Tongue (tissue), 2 donors: Measurements from ENCODE around the gene HOXC5. TPM values are rescaled to one million over a fixed set of nuclear protein-coding genes. Genes with fewer than 3 reads are reported as not detected.
"Not testable (repeated sequence)": the region's sequence is repeated elsewhere in the genome, so short reads cannot be mapped to it uniquely, and the experiment has no call there.

Experiments
- DNase-seq: peaks from one replicate; pipeline ENCODE4 v3.0.0-alpha.2; 2015
- total RNA-seq: library from RNA; depleted of rRNA; stranded (reverse); fragments of >200 nt; gene quantifications from one replicate; pipeline ENCODE4 v1.2.3, GENCODE V29; 2014

HOXC5 gene
- total RNA-seq, 1 donor from 2014 or later = not detected

DNA sequence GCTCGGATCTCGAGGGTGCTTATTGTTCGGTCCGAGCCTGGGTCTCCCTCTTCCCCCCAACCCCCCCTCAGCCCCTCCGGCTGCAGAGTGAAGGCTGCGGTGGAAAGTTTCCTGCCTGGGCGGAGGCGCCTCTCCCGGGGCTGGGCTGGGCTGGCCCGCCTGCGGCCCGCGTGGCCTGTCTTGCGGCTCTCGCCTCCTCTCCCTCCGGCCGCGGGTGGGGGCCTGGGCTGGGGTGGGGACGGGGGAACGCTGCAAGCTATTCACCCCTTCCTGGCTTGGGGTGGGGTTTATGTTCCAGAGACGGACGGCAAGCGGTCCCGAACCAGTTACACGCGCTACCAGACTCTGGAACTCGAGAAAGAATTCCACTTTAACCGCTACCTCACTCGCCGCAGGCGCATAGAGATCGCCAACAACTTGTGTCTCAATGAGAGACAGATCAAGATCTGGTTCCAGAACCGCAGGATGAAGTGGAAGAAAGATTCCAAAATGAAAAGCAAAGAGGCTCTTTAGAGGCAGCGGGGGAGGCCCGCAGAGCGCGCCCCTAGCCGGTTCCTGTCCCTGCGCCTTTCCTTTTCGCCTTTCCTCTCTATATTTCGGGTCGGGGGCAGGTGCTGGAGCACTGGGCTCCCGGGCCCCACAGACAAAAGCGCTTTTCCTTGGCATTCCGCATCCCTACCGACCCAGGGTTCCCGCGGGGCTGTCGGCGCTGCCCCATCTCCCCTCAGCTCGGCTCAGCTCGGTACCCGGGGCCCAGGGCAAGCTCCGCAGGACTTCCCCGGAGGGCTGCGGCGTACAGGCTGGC is 1.3 kb downstream of the HOXC5 start:
- no peak for DNase-seq

DNA sequence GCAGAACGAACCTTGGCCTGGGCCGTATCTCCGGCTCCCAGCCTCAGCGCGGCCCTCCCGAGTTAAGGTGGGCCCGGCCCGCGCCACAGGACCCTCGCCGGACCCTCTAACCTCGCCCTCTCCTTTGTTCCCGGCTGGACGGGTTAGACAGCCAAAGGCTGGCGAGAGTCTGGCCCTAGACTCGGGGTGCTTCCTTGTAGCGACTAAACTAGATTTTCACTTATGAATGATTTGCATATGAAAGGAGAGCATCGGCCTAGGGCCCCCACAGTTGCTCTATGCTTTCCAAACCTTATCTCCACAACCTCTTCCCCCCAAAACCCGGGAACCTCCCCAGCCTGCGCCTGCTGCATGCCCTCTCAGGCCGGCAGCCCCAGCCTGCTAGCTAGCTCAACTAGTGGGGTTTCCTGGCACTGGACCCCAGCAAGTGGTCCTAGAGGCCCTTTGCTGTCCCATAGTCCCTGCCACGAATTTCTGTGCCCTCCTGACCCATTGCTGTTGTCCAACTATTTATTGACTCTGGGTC is 2.0 kb downstream of the HOXC5 start:
- no peak for DNase-seq

- no peak for DNase-seq
These were observed 2.9 kb downstream of the HOXC5 start for GRCh38 chr12:54035568-54036264.

DNA sequence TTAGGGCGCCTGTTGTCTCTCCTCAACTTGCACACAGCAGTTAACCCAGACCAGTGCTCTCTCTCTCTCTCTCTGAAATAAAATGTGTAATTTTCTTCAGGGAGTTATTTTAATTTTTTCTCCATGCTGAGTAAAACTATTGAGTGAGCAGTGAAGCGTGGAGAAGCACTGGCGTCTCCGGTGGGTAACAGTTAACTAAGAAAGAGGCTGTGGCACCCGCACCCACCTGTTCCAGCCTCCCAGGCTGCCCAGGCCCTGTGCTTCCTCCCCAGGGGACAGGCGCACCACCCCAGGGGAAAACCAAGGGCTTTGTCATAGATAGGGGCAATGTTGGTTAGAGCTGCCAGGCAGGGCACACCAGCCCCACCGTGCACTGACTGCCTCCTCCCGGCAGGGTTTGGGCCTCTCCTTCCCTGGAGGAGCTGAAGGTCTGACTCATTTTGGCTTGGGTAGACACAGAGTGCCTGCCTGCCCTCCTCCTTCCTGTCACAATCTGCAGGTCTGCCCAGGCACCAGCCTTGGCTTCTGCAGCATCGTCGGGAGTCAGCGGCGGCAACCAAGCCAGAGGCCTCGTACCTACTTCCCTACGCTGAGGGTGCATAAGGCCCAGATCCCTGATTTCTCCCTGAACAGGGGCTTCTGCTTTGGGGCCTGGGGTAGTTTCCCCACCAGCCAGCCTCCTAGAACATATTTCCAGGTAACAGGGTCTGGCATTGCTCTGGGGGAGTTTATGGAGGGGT is 3.9 kb downstream of the HOXC5 start:
- no peak for DNase-seq

DNA sequence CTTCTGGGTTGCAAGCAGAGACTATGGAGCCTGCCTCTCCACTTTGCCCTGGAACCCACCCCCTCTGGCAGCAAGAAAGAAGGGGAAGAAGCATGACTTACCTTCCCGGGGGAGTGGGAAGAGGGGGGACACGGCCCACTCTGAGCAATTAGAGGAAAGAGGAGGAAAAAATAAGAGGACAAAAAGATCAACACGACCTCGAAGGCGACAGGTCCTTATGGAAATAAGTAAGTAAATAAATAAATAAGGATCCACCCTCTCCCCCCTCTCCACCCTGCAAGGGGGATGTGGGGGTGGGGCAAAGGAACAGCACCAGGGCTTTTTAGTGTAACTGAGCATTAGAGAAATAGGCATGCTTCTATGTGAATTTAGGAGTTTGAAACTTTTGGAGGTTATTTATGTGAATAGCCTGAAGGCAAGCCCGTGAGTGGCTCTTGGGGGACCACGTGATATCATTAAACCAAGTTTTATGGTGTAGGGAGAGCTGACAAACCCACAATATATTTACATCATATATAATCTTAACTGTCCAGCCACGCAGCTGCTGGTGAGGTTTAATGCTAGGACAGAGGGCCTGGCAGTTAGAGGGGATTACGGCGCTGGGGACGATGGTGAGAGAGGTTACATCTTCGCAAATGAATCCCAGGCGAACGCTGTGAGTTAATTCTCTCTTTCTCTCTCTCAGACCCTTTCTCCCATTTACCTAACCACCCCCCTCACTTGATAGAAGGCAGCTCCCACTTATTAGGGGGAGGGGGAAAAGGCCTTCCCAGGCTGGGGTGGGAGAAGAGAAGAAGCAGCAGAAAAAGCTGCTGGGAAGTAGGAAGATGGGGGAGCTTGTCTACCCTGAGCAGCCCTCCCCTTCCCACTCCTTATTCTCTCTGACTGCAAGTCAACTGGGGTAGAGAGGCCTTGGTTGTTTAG is 4.8 kb downstream of the HOXC5 start:
- no peak for DNase-seq

DNA sequence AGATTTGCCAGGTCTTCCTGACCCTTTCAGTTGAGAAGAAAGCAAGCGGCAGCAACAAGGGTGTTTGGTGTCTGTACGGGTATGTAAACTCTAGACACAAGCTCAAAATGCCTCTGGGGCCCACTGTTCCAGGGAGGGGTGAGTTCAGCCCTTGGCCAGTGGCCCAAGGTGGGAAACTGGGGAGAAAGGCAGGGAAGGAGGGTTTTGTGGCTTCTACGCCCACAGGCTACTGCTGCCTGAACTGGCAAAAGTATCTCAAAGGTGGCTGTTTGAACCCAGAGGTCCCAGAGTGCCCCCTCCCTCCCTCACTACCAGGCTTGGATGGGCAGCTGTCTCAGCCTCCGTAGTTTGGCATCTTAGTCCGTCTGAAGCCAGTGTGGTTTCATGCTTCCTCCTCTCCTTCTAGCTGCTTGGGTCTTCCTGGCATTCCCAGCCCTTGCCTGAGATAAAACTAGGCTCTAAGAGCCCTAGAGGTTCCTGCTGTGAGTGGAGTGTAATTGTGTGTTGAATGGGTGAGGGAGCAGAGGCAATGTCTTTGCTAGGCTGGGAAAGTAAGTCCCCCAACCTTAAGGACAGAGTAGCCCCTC is 5.5 kb downstream of the HOXC5 start:
- DNase-seq = no peak

DNA sequence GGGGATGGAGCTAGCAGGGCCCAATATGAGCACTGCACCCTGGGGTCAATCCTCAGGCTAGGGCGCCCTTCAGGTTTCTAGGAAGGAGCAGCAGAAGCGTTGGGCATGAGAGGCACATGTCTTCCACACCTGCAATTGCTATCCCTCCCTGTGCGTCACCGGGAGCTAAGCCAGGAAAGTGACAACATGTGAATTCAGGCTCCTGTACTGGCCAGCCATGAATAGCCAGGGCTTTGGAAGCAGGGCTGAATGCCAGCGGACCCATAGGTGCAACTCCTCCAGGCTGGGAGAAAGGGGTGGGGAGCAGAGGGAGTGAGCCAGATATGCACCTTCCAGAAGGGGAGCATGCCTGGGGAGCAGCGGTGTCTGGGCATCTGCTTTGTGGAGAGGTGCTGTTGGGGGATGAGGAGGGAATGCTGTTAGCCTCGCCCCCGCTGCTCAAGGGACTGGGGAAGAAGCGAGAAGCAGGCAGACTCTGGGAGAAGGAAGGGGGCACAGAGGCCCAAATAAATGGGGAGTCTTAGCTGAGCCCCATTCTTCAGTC is 6.1 kb downstream of the HOXC5 start:
- no peak for DNase-seq

- DNase-seq = no peak
These were observed 6.7 kb downstream of the HOXC5 start for GRCh38 chr12:54039417-54040147.

DNA sequence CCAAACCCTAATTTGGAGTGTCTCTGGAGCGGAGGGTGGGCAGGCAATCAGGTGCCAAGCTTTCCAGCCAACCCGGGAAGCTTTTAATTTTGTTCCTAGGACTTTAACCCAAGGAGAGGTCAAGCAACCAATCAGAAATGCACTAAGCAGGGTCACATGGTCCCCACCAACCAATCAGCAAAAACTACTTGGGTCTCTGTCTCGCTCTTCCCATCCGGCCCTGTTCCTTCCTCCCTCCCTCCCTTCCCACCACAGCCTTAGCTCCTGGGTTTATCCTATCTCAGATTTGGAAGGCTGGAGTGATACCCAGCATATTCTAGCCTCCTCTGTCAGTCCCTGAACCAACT is 7.3 kb downstream of the HOXC5 start:
- DNase-seq = no peak

DNA sequence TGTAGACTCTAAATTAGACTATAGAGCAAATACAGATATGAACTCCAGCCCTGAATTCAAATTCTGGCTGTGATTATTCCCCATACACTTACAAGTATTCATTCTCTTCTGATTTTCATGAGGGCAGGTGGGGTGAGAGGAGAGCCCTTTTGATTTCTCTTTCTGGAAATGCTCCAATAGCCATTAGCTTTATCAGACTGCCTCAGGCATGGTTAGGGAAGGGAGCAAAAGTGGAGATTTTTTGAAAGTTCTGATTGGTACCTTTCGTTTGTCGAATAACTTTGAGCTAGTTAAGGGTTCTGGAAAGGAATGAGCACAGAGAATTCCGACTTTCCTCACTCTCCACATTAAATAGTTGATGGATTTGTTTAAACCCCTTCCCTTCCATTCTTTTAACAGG is 7.8 kb downstream of the HOXC5 start:
- no peak for DNase-seq

- no peak for DNase-seq
These were observed 8.3 kb downstream of the HOXC5 start for GRCh38 chr12:54041097-54041690.

DNA sequence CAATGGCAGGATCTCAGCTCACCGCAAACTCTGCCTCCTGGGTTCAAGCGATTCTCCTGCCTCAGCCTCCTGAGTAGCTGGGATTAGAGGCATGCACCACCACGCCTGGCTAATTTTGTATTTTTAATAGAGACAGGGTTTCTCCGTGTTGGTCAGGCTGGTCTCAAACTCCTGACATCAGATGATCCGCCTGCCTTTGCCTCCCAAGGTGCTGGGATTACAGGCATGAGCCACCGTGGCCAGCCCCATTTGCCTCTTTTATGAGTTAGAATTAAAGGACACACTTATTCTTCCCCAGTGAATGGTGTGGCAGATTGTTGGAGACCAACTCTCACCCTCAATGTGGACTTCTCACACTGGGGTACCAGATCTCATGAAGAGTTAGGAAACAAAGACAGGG is 9.2 kb downstream of the HOXC5 start:
- not testable (repeated sequence) for DNase-seq

DNA sequence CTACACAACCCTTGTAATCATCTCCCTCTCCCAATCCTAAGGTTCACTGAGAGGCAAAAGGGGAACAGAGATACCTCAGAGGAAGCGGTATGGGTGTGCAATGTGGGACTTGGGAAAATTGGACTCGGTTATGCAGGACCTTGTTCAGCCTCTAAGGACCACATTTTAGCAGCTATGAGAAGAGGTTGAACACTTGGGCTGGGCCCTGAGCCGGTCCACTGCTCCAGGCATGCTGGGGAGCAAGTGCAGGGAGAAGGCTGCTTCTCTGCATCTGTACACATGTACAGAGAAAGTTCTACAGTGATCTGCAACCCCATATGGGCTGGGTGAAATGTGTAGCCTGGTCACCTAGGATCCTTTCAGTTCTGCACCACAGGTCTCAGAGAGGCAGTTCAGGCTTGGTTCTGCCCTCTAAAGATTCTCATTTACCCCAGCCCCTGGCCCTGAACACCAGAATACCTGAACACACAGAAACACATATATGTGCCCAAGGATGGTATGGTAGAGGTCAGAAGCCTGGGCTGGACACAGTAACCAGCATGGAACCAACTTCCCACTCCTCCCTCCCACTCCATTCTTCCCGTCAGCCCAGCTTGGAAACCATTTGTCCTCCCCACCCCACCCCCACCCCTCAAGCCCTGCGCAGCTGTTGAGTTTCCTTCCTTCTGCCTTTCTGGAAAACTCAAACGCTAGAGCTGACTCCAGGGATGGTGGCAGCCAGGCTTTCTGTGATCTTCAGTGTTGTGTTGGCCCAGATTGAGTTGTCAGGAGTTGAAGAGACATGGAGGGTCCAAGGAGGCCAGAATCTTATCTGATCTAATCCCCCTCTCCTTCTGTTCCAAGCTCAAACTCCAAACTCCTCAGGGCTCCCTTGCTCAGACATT is 10.4 kb downstream of the HOXC5 start:
- peak; percentile 44 for DNase-seq

- no peak for DNase-seq
These were observed 11.7 kb downstream of the HOXC5 start for GRCh38 chr12:54044425-54045103.

DNA sequence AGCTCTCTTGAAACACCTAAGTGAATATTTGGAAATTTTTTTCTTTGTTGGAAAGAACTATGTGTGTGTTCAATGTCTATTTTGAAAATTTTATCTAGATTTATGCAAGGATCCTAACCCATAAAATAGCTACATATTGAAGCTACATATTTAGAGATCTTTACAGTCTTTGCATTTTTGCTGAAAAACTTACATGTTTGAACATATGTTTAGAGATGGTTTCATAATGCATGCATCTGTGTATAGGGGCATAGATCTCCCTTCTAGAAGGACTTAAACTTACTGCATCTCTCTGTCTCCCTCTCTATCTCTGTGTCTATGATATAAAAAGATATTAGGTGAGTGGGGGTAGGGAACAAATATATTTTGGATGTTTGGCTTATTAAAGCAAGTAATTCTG is 12.6 kb downstream of the HOXC5 start:
- DNase-seq = no peak

DNA sequence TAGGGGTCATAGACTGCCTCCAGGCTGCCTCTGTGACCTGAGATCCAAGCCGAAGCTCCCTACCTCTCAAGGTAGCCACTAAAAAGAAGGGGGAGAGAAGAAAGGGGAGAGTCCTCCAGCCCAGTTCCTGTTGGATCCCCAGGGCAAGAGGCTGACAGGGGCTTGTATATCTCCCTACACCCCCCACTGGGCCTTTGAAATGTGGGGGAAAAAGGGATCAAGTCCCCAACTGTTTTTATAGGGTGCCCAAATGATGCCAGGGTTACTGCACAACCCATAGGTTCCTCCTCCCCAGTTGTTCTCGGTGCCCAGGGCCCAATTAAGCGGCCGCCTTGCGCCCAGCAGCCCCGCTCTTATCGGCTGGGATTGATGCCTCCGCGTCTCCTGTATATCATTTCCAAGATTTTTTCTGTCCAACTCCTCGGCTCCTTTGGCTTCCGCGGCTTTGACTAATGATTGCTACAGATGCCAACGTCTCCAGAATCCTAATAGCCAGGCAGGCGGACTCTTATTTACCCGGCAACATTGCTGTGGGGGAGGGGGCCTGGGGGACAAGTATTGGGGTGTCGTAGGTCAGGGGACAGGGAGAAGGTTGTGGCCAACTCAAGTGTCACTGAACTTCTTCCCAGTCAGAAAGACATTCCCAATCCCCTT is 13.1 kb downstream of the HOXC5 start:
- DNase-seq = no peak

DNA sequence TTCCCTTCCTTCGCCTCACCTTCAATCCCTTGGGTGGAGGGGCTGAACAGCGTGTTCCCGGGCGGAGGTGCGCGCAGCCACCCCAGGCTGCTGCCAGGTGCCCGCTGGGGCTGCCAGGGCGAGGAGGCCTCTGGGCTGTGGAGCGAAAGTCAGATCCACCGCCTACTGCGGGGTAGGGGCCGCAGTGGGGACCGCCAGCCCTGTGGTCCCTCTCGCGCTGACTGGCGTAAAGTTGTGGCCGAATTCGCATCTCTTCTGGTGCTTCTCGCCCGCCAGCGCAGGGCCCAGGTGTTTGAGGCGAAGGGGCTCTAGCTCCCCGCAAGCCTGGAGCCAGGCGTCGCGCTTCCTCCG is 13.9 kb downstream of the HOXC5 start:
- DNase-seq = no peak
